IPS-20b (cell line): ENCODE results near the gene GATA6.

Experiments
- H3K27ac ChIP-seq: one replicate; pipeline ENCODE4 v1.5.1; 2013; ENCODE audit warnings: low read length
- H3K27me3 ChIP-seq: 2 replicates; pipeline ENCODE4 v1.6.1; 2013; ENCODE audit warnings: mild to moderate bottlenecking, low read length, inconsistent platforms; ENCODE audit not compliant: insufficient read depth
- H3K36me3 ChIP-seq: 2 replicates; pipeline ENCODE4 v1.6.1; 2013; ENCODE audit warnings: low read depth, mild to moderate bottlenecking, inconsistent platforms, low read length, moderate library complexity; ENCODE audit not compliant: insufficient read depth
- H3K4me1 ChIP-seq: 2 replicates; pipeline ENCODE4 v1.6.1; 2013; ENCODE audit warnings: mild to moderate bottlenecking, control low read depth, inconsistent platforms, low read length, moderate library complexity; ENCODE audit not compliant: insufficient read depth
- H3K4me3 ChIP-seq: 2 replicates; pipeline ENCODE4 v1.5.1; 2013; ENCODE audit warnings: mild to moderate bottlenecking, low read length, inconsistent platforms
- H3K9ac ChIP-seq: 2 replicates; pipeline ENCODE4 v1.6.1; 2013; ENCODE audit warnings: low read depth, mild to moderate bottlenecking, inconsistent platforms, low read length, moderate library complexity
- H3K9me3 ChIP-seq: 2 replicates; pipeline ENCODE4 v1.6.1; 2013; ENCODE audit warnings: mild to moderate bottlenecking, low read depth, low read length, inconsistent platforms; ENCODE audit not compliant: insufficient read depth

The GATA6 gene

GRCh38 chr18:22230471-22230945 is 61.1 kb downstream of the GATA6 start:
- Histone ChIP-seq H3K9ac (no peak overlapping the region), H3K27ac (no peak overlapping the region), H3K4me1 (no peaks in the 10 kb centered on the region), H3K9me3 (no peaks in the 10 kb centered on the region), H3K4me3 (no peak overlapping the region), H3K27me3 (no peaks in the 10 kb centered on the region; the same call in 1 of the 2 replicates), H3K36me3 (no peaks in the 10 kb centered on the region)

GRCh38 chr18:22233266-22233665 is 63.9 kb downstream of the GATA6 start:
- no peaks in the 10 kb centered on the region for H3K36me3 ChIP-seq
- no peaks in the 10 kb centered on the region for H3K9me3 ChIP-seq
- no peak overlapping the region for H3K27ac ChIP-seq
- H3K4me1 ChIP-seq = no peaks in the 10 kb centered on the region
- H3K27me3 ChIP-seq = no peaks in the 10 kb centered on the region; the same call in 1 of the 2 replicates
- H3K9ac ChIP-seq = no peak overlapping the region
- H3K4me3 ChIP-seq = no peak overlapping the region

- Histone ChIP-seq H3K36me3 (no peaks in the 10 kb centered on the region), H3K4me1 (no peaks in the 10 kb centered on the region), H3K27ac (no peak overlapping the region), H3K27me3 (no peaks in the 10 kb centered on the region; the same call in 1 of the 2 replicates), H3K9ac (no peak overlapping the region), H3K9me3 (no peaks in the 10 kb centered on the region), H3K4me3 (no peak overlapping the region)
Observed at GRCh38 chr18:22238036-22238435, 68.6 kb downstream of the GATA6 start.

GRCh38 chr18:22238681-22239080 is 69.3 kb downstream of the GATA6 start:
- Histone ChIP-seq H3K4me3 (no peak overlapping the region), H3K27ac (no peak overlapping the region), H3K27me3 (no peaks in the 10 kb centered on the region; the same call in 1 of the 2 replicates), H3K9me3 (no peaks in the 10 kb centered on the region), H3K36me3 (no peaks in the 10 kb centered on the region), H3K9ac (no peak overlapping the region), H3K4me1 (no peaks in the 10 kb centered on the region)

- Histone ChIP-seq H3K9ac (no peak overlapping the region), H3K4me3 (no peak overlapping the region), H3K9me3 (no peaks in the 10 kb centered on the region), H3K27ac (no peak overlapping the region), H3K36me3 (no peaks in the 10 kb centered on the region), H3K4me1 (no peaks in the 10 kb centered on the region), H3K27me3 (no peaks in the 10 kb centered on the region; the same call in 1 of the 2 replicates)
Observed at GRCh38 chr18:22241921-22242361, 72.6 kb downstream of the GATA6 start.

GRCh38 chr18:22243513-22243912 is 74.1 kb downstream of the GATA6 start:
- no peaks in the 10 kb centered on the region for H3K36me3 ChIP-seq
- no peak overlapping the region for H3K9ac ChIP-seq
- H3K27ac ChIP-seq = no peak overlapping the region
- H3K4me3 ChIP-seq = no peak overlapping the region
- no peaks in the 10 kb centered on the region for H3K9me3 ChIP-seq
- no peaks in the 10 kb centered on the region for H3K4me1 ChIP-seq
- no peaks in the 10 kb centered on the region; the same call in 1 of the 2 replicates for H3K27me3 ChIP-seq

GRCh38 chr18:22250026-22250425 is 80.6 kb downstream of the GATA6 start:
- Histone ChIP-seq H3K9me3 (no peaks in the 10 kb centered on the region), H3K9ac (no peak overlapping the region), H3K27ac (no peak overlapping the region), H3K4me3 (no peak overlapping the region), H3K27me3 (no peaks in the 10 kb centered on the region; the same call in 1 of the 2 replicates), H3K4me1 (no peaks in the 10 kb centered on the region), H3K36me3 (no peaks in the 10 kb centered on the region)

- Histone ChIP-seq H3K4me3 (no peak overlapping the region), H3K9me3 (no peaks in the 10 kb centered on the region), H3K27me3 (no peaks in the 10 kb centered on the region; the same call in 1 of the 2 replicates), H3K9ac (no peak overlapping the region), H3K4me1 (no peaks in the 10 kb centered on the region), H3K27ac (no peak overlapping the region), H3K36me3 (no peaks in the 10 kb centered on the region)
Observed at GRCh38 chr18:22250591-22250996, 81.2 kb downstream of the GATA6 start.
